ENCODE data around the gene IGF1R. TPM values are rescaled to one million over a fixed set of nuclear protein-coding genes. Genes with fewer than 3 reads are reported as not detected.
A peak's percentile ranks its signal among the peaks of the same experiment; 100 is the strongest.

Gene IGF1R
- total and polyA plus RNA-seq, 2 of the 8 experiments (the other 6 are each of a cell fraction or from before 2014, with no cell fraction given): 32.9 to 109 TPM

DNA sequence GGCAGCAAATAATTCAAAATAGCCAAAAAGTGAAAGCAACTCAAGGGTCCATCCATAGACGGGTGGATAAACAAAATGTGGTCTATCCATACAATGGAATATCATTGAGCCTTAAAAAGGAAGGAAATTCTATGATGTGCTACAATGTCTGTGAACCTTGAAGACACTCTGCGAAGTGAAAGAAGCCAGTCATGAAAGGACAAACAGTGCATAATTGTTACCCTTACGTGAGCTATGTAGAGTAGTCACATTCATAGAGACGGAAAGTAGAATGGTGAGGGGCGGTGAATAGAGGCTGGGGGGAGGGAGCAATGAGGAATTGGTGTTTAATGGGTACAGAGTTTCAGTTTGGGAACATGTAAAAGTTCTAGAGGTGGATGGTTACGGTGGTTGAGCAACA, 18.1 kb downstream of the IGF1R start:
- Histone ChIP-seq H3K23ac (ENCODE audit: insufficient read length) (no peak overlapping the region), H3K4me2 (ENCODE audit: insufficient read depth in 1 of 2, low read depth in 2 of 2, low read length in 2 of 2) (no peak overlapping the region), H3K9ac (replicated peaks in 1 of 4; ENCODE audit: extremely low read depth in 1 of 4, low read depth in 3 of 4, low read length in 3 of 4) (no peak overlapping the region), H3K4me3 (ENCODE audit: extremely low read depth in 1 of 4, insufficient read depth in 2 of 4, low read depth in 3 of 4, low read length in 4 of 4) (no peak overlapping the region), H3K23me2 (ENCODE audit: low read depth, low read length) (no peaks in the 10 kb centered on the region), H3K4ac (replicated peaks; ENCODE audit: insufficient read length, low read depth, low read length) (no peak overlapping the region), H3K27ac (ENCODE audit: low read depth, low read length) (no peak overlapping the region), H2BK20ac (ENCODE audit: low read length) (no peak overlapping the region), H2AFZ (ENCODE audit: low read length) (no peak overlapping the region), H2BK15ac (ENCODE audit: low read length) (no peak overlapping the region), H4K8ac (ENCODE audit: extremely low read depth, insufficient read depth, low read length) (no peak overlapping the region), H2BK5ac (ENCODE audit: low read depth, low read length) (no peak overlapping the region), H2AK5ac (ENCODE audit: low read depth, low read length) (no peak overlapping the region), H3K18ac (ENCODE audit: extremely low read depth, low read length) (no peak overlapping the region), H2BK120ac (replicated peaks; ENCODE audit: low read depth, low read length) (no peak overlapping the region), H3K14ac (ENCODE audit: insufficient read length) (no peak overlapping the region), H3K36me3 (ENCODE audit: control insufficient read depth in 2 of 4, insufficient read depth in 4 of 4, low read length in 3 of 4) (no peaks in the 10 kb centered on the region; a peak in 2 of 8 replicates), H4K5ac (ENCODE audit: insufficient read length, low read depth, low read length) (no peak overlapping the region), H3K27me3 (replicated peaks in 1 of 4; ENCODE audit: control insufficient read depth in 3 of 4, extremely low read depth in 1 of 4, insufficient read depth in 3 of 4, low read length in 3 of 4) (no peaks in the 10 kb centered on the region), H3K9me3 (ENCODE audit: insufficient read depth in 2 of 2, low read depth in 1 of 2, low read length in 1 of 2) (no peaks in the 10 kb centered on the region), H3K79me2 (ENCODE audit: control insufficient read depth in 1 of 2, insufficient read depth in 2 of 2, low read length in 2 of 2) (peaks cover 25 to 99% of the 10 kb centered on the region in 2 experiments), H4K20me1 (replicated peaks in 1 of 2; ENCODE audit: control insufficient read depth in 1 of 2, insufficient read depth in 2 of 2, low read length in 2 of 2) (peaks cover 33 to 36% of the 10 kb centered on the region in 2 experiments), H3K79me1 (ENCODE audit: low read depth, low read length) (peaks cover 29% of the 10 kb centered on the region), H3K56ac (replicated peaks; ENCODE audit: insufficient read length, low read depth, low read length) (no peak overlapping the region), H4K91ac (replicated peaks; ENCODE audit: insufficient read length, low read length) (no peak overlapping the region), H2BK12ac (ENCODE audit: low read depth, low read length) (no peak overlapping the region), H3K4me1 (replicated peaks in 1 of 4; ENCODE audit: control insufficient read depth in 3 of 4, insufficient read depth in 4 of 4, low read length in 3 of 4) (peaks cover 28 to 50% (median 48%) of the 10 kb centered on the region in 4 experiments)
- DNase-seq (ENCODE audit: low read depth in 1 of 2, low spot score in 2 of 2) (peak in 1 of 2 experiments; percentile 27), FAIRE-seq (no peak)
- WGBS, 2 experiments (ENCODE audit: extremely low coverage in 1 of 2, insufficient coverage in 1 of 2, insufficient read length in 1 of 2, insufficient replicate concordance in 2 of 2, low coverage in 1 of 2, low lambda C conversion rate in 2 of 2, missing lambda C conversion rate in 1 of 2): 93 to 100% methylated on average over 1 to 6 of the region's 6 CpGs
- TF ChIP-seq KDM4A (IDR thresholded peaks at IDR 0.05; ENCODE audit: low read depth, low read length, severe bottlenecking) (no peak), FOSL1 (IDR thresholded peaks at IDR 0.05; ENCODE audit: insufficient read depth, low read depth, low read length) (no peak), RNF2 (IDR thresholded peaks at IDR 0.05; ENCODE audit: borderline replicate concordance, low read depth, low read length, missing control alignments, poor library complexity, severe bottlenecking) (no peak), POLR2A (IDR thresholded peaks at IDR 0.05; ENCODE audit: control extremely low read depth in 1 of 2, low read depth in 2 of 2, low read length in 2 of 2) (no peak), RXRA (IDR thresholded peaks at IDR 0.05; ENCODE audit: insufficient read depth, low read depth, low read length) (no peak), CREB1 (IDR thresholded peaks at IDR 0.05) (no peak), ATF3 (IDR thresholded peaks at IDR 0.05; ENCODE audit: insufficient read depth, low read depth, low read length) (no peak)
- TF ChIP-seq, protein P1, sequence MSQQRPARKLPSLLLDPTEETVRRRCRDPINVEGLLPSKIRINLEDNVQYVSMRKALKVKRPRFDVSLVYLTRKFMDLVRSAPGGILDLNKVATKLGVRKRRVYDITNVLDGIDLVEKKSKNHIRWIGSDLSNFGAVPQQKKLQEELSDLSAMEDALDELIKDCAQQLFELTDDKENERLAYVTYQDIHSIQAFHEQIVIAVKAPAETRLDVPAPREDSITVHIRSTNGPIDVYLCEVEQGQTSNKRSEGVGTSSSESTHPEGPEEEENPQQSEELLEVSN (IDR thresholded peaks at IDR 0.05): no peak
- CTCF ChIA-PET (ENCODE audit: partially characterized antibody): interaction anchor here (1.1 to 4.2 kb wide), 2 partner anchors 10 to 30 kb away, joined by 3 to 22 read pairs; no protein-coding TSS in a partner anchor
- POLR2A ChIA-PET (ENCODE audit: partially characterized antibody): interaction anchor here (0.6 to 1.4 kb wide), 3 partner anchors 10 to 144 kb away, joined by 4 to 7 read pairs (median 5); no protein-coding TSS in a partner anchor
